Raji (cell line): ENCODE results near the gene CELF1.

ENCODE experiments used
- POLR2A ChIP-seq: IDR thresholded peaks from 2 replicates; pipeline ENCODE4 v1.6.1; 2011; ENCODE audit warnings: low read depth, low read length, control low read depth; ENCODE audit not compliant: insufficient read depth

CELF1 gene

DNA sequence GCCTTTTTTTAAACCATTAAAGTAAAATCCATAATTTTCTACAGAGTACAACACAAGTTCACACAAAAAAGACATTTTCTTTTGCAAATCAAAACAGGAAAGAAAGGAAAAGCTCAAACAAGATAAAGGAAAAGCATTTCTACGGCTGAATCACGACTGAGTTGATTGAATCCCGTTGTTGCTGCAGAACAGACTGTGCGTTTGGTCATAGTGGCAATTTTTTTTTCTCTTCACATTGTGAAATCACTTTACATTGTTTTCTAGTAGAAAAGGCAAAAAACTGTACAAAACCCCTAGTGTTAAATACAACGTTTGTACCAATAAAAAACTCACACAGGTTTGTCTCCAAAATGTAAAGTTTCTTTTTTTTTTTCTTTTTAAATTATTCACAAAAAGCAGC, 86.7 kb downstream of the CELF1 start:
- TF ChIP-seq POLR2A, result no peak

DNA sequence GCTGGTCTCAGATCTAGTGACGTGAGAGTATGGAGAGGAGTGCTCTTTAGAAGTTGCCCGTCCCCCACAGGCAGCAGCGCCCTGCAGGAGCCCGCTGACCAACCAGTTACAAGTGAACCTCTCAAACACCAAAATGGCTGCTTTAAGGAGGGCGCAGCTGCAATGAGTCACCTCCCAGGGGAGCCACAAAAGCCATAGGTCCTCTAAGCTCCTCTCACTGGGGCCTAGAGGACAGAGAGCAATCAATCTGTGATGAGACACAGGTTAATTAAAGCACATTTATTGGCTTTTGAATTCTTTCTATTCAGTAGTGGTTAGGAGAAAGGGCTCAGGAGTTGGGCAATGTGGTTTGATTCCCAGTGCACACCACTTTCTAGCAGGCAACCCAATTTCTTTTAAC, 88.4 kb downstream of the CELF1 start:
- TF ChIP-seq POLR2A, result no peak

GRCh38 chr11:47461876-47462275, 91.1 kb downstream of the CELF1 start:
- no peak for TF ChIP-seq POLR2A

DNA sequence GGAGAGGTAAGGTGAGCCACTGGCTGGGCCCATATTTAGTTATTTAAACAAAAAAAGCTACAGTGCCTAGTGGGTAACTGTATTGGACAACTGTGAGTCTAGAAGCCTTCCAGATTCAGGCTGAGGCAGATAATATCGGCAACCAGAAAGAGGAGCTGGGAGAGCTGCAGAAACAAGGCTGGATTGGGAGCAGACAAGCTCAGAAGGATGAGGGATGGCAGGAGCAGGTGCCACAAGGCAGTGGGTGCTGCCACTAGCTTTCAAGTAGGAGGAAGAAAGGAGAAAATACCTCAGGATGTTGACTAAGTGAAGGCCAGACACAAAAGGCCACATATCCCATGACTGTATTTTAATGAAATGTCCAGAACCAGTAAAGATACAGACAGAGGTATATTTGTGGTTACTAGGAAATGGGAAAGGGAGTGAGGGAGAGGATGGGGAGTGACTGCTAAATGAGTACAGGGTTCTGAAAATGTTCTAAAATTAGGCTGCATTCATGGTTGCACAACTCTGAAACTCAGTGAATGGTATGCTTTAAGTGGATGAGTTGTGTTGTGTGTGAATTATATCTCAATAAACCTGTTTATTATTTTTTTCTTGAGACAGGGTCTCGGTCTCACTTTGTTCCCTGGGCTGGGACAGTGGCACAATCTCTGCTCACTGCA, 92.2 kb downstream of the CELF1 start:
- no peak for TF ChIP-seq POLR2A

GRCh38 chr11:47453365-47453764, 99.6 kb downstream of the CELF1 start:
- TF ChIP-seq POLR2A, result no peak

GRCh38 chr11:47451990-47452389, 100.9 kb downstream of the CELF1 start:
- no peak for TF ChIP-seq POLR2A

DNA sequence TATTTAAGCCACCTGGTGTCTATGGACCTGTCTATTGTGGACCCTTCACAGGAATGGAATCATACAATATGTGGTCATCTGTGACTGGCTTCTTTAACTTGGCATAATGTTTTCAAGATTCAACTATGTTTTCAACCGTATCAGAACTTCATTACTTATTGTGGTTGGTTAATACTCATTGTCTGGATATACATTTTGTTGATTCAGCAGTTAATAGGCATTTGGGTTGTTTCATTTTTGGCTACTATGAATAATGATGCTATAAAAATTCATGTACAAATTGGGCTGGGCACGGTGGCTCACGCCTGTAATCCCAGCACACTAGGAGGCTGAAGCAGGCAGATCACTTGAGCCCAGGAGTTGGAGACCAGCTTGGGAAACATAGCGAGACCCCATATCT, 101.5 kb downstream of the CELF1 start:
- TF ChIP-seq POLR2A, result no peak

- TF ChIP-seq POLR2A, result no peak
These were observed 103.4 kb downstream of the CELF1 start for GRCh38 chr11:47449541-47449940.

DNA sequence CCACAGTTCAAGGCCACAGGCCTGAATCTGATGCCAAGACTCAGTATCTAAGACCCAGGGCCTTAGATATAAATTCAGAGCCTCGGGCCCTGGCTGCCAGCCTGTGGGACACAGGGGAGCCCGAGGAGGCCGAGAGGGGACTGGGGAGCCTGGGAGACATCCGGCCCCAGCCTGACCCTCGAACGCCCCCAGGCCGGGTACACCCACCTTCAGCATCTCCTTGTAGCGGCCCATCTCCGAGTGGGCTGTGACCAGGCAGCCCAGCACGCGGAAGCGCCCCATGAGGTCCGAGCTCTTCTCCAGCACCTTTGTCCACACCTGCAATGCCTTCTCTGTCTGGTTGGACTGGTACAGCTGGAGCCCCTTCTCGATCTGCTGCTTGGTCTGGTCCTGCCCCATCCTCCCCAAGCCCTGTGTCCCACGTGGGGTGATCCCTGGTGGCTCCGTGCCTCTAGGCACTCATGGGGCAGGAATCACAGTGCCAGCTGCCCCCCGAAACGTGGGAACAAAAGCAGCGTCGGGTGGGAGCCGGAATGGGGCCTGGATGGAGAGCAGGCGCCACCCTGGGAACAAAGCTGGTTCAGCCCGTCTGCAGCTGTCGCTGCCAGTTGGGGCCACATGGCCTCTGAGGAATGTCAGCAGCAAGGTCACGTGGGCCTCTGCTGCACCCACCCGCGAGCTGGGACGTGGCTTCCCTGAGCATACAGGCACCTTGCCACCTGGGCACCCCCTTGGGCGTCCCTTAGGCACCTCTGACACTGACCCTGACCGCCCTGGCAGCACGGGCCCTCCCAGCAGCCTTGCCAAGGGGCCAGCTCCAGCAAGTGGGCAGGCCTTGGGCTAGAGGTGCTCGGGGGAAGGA, 104.1 kb downstream of the CELF1 start, which contains the start of gene RAPSN:
RAPSN (minus strand) TSS at position 571 of the 862 bp plus-strand sequence; CDS start at position 399, 172 bp downstream.
- TF ChIP-seq POLR2A, result no peak

DNA sequence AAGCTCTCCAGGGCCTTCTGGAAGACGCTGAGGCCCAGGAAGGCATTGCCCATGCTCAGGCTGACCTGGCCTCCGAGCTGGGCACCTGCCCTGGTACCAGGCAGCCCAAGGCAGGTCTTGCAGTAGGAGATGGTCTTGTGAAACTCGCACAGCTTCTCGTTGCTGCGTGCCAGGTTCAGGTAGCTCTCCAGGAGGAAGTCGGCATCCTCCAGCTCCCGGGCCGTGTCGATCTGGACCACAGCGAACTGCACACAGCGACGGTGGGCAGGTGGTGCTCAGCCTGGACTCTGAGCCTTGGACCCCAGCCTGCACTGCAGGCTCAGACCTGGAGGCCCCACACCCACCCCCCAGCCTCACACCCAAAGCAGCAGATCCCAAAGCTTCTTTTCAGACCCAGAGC, 105.0 kb downstream of the CELF1 start:
- TF ChIP-seq POLR2A, result no peak

GRCh38 chr11:47446833-47447232, 106.1 kb downstream of the CELF1 start:
- no peak for TF ChIP-seq POLR2A

DNA sequence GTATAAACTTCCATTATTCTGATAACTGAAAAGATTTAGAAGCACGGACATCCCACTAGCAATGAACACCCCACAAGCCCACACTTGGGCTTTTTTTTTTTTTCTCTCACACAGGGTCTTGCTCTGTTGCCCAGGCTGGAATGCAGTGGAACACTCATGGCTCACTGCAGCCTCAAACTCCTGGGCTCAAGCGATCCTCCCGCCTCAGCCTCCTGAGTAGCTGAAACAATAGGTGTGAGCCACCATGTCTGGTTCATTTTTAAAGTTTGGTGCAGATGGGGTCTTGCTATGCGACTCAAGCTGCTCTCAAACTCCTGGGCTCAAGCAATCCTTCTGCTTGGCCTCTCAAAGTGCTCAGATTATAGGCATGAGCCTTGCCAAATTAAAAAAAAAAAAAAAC, 107.1 kb downstream of the CELF1 start:
- TF ChIP-seq POLR2A, result no peak

DNA sequence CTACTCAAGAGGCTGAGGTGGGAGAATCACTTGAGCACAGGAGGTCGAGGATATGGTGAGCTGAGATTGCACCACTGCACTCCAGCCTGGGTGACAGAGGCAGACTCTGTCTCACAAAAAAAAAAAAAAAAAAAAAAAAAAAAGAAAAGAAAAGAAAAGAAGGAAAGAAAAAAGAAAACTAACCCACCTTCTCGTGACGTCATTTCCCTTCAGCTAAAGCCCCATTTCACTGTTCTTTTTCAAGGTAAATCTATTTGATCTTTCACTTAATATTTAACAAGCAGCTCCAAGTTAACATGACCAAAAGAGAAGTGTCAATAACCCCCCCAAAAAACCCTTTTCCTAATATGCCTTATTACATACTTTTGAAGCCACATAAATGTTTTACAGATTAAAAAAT, 109.1 kb downstream of the CELF1 start:
- TF ChIP-seq POLR2A, result no peak

DNA sequence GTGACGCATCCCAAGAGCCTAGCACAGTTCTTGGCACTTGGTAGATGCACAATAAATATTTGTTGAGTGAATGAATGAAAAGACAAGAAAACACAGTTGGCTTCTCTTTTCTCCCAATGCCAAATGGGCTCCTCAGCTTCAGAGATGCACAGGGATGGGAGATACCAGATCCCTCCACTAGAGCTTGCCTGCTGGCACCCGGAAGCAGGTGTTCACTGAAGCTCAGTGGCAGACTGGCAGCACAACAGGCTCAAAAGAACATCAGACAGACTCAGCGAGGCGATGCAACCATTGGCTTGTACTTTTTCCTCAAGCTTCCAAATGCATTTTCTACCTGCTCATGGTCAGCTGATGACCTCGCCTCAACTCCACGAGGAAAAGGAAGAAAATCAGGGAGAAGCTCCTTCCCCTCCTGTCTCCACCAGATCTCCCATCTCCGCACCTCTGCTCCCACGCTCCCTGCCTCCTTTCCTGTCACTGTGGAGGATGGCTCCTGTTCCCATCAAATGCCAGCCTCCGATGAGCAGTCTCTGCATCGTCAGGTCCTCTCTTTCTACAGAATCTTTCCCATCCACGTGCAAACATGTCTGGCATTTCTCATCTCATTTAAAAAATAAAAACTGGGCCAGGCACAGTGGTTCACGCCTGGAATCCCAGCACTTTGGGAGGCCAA, 109.8 kb downstream of the CELF1 start:
- TF ChIP-seq POLR2A, result no peak

DNA sequence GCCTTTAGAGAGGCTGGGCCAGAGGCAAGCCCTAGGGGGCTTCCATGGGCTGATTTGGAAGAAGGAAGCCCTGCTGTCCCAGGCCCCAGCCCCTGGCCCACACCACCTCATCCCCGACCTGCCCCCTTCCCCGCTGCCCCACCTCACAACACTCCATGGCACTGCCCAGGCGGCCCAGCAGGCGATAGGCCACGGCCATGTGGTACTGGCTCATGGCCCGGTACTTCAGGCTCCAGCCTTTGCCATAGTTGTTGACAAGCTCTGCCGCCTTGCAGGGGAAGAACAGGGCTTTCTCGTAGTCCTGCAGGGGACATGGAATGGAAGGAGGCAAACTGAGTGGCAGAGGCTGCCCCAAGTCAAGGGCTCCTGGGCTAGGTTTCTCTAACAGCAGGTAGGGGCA, 110.4 kb downstream of the CELF1 start:
- no peak for TF ChIP-seq POLR2A

- TF ChIP-seq POLR2A, result no peak
These were observed 111.5 kb downstream of the CELF1 start for GRCh38 chr11:47441421-47441820.
